Activated T-cell treated with anti-CD3 and anti-CD28 coated beads for 4 hours (primary cell): ENCODE data around the gene GUCY2C.

Experiments used
- DNase-seq: peaks from one replicate; pipeline ENCODE4 v3.0.0-alpha.2; 2020

GUCY2C gene

GRCh38 chr12:14619741-14620501 is 76.5 kb downstream of the GUCY2C start:
- no peak for DNase-seq

GRCh38 chr12:14618983-14619382 is 77.4 kb downstream of the GUCY2C start:
- no peak for DNase-seq

- DNase-seq: no peak
Observed at GRCh38 chr12:14614704-14615121, 81.7 kb downstream of the GUCY2C start.

- DNase-seq: no peak
Observed at GRCh38 chr12:14613718-14614117, 82.7 kb downstream of the GUCY2C start.

GRCh38 chr12:14612898-14613445 is 83.4 kb downstream of the GUCY2C start:
- DNase-seq: no peak

- no peak for DNase-seq
Observed at GRCh38 chr12:14612250-14612649, 84.1 kb downstream of the GUCY2C start.

GRCh38 chr12:14611640-14612203 is 84.7 kb downstream of the GUCY2C start:
- no peak for DNase-seq

GRCh38 chr12:14607568-14607967 is 88.8 kb downstream of the GUCY2C start:
- no peak for DNase-seq

GRCh38 chr12:14605401-14605989 is 90.9 kb downstream of the GUCY2C start:
- DNase-seq: no peak

GRCh38 chr12:14601692-14602478 is 94.5 kb downstream of the GUCY2C start:
- DNase-seq: no peak

GRCh38 chr12:14597480-14597879 is 98.9 kb downstream of the GUCY2C start:
- no peak for DNase-seq

- no peak for DNase-seq
Observed at GRCh38 chr12:14591719-14592118, 104.7 kb downstream of the GUCY2C start.

- DNase-seq: no peak
Observed at GRCh38 chr12:14589169-14590004, 107.0 kb downstream of the GUCY2C start.

- no peak for DNase-seq
Observed at GRCh38 chr12:14588571-14588970, 107.8 kb downstream of the GUCY2C start.

- DNase-seq: no peak
Observed at GRCh38 chr12:14578646-14579045, 117.8 kb downstream of the GUCY2C start.

- DNase-seq: no peak
Observed at GRCh38 chr12:14577344-14577743, 119.1 kb downstream of the GUCY2C start.

- DNase-seq: no peak
Observed at GRCh38 chr12:14576896-14577295, 119.5 kb downstream of the GUCY2C start.

- no peak for DNase-seq
Observed at GRCh38 chr12:14575585-14575984, 120.8 kb downstream of the GUCY2C start.

- DNase-seq: no peak
Observed at GRCh38 chr12:14573118-14573517, 123.3 kb downstream of the GUCY2C start.

- no peak for DNase-seq
Observed at GRCh38 chr12:14572401-14572800, 124.0 kb downstream of the GUCY2C start.

- DNase-seq: no peak
Observed at GRCh38 chr12:14571779-14572178, 124.6 kb downstream of the GUCY2C start.

GRCh38 chr12:14570231-14570630 is 126.2 kb downstream of the GUCY2C start:
- DNase-seq: no peak
